ENCODE results near the gene RND2. TPM values are rescaled to one million over a fixed set of nuclear protein-coding genes. Genes with fewer than 3 reads are reported as not detected.

The RND2 gene
- polyA plus RNA-seq, 3 donors = not detected

GRCh38 chr17:43070257-43070656 is 45.2 kb downstream of the RND2 start:
- TF ChIP-seq CTCF (IDR thresholded peaks at IDR 0.05) = no peak
- Mint-ChIP-seq H3K4me3 (no peak overlapping the region), H3K4me1 (no peaks in the 10 kb centered on the region), H3K27ac (no peak overlapping the region), H3K36me3 (peaks cover 30 to 59% of the 10 kb centered on the region in 2 donors), H3K9me3 (no peaks in the 10 kb centered on the region), H3K27me3 (ENCODE audit: low read depth in 3 of 3) (peaks cover 0 to 5% (median 0%) of the 10 kb centered on the region in 3 donors)
- H3K36me3 ChIP-seq (replicated peaks in 1 of 2; ENCODE audit: control insufficient read depth in 1 of 2, insufficient read depth in 2 of 2, low read length in 2 of 2) = peaks cover 23 to 73% of the 10 kb centered on the region in 2 donors
- H3K79me2 ChIP-seq (ENCODE audit: insufficient read depth, low read length) = no peaks in the 10 kb centered on the region
- H3K4me3 ChIP-seq (replicated peaks in 1 of 3; ENCODE audit: low read depth in 2 of 3, low read length in 3 of 3) = no peak overlapping the region
- H3K9me3 ChIP-seq (replicated peaks in 1 of 2; ENCODE audit: control insufficient read depth in 1 of 2, insufficient read depth in 1 of 2, low read length in 2 of 2) = no peaks in the 10 kb centered on the region
- no peak overlapping the region for H3K27ac ChIP-seq (ENCODE audit: low read depth in 1 of 2, low read length in 2 of 2)
- H2AFZ ChIP-seq (ENCODE audit: insufficient read depth, low read depth, low read length, poor library complexity, severe bottlenecking) = no peak overlapping the region
- no peak overlapping the region for H3K4me2 ChIP-seq (replicated peaks; ENCODE audit: extremely low read depth, low read length, poor library complexity, severe bottlenecking)
- no peak for DNase-seq
- H3K27me3 ChIP-seq (ENCODE audit: control insufficient read depth in 2 of 2, insufficient read depth in 2 of 2, low read length in 2 of 2) = no peaks in the 10 kb centered on the region
- H4K20me1 ChIP-seq (ENCODE audit: insufficient read depth, low read length) = no peaks in the 10 kb centered on the region
- WGBS (ENCODE audit: insufficient coverage) = no CpG with 5 or more reads among the region's 1 CpG
- H3K9ac ChIP-seq (ENCODE audit: insufficient read depth, low read length, poor library complexity, severe bottlenecking) = no peak overlapping the region
- intact Hi-C loops (cut with micrococcal nuclease) = no loop called here
- no peaks in the 10 kb centered on the region for H3K4me1 ChIP-seq (ENCODE audit: control insufficient read depth in 1 of 2, insufficient read depth in 2 of 2, low read length in 2 of 2)

GRCh38 chr17:43070872-43071271 is 45.8 kb downstream of the RND2 start:
- no peak overlapping the region for H3K27ac Mint-ChIP-seq
- no peaks in the 10 kb centered on the region for H3K9me3 ChIP-seq (replicated peaks in 1 of 2; ENCODE audit: control insufficient read depth in 1 of 2, insufficient read depth in 1 of 2, low read length in 2 of 2)
- peaks cover 0 to 5% (median 0%) of the 10 kb centered on the region in 3 donors for H3K27me3 Mint-ChIP-seq (ENCODE audit: low read depth in 3 of 3)
- no peak overlapping the region for H3K4me3 ChIP-seq (replicated peaks in 1 of 3; ENCODE audit: low read depth in 2 of 3, low read length in 3 of 3)
- no peaks in the 10 kb centered on the region for H3K9me3 Mint-ChIP-seq
- H3K79me2 ChIP-seq (ENCODE audit: insufficient read depth, low read length) = no peaks in the 10 kb centered on the region
- no peaks in the 10 kb centered on the region for H3K27me3 ChIP-seq (ENCODE audit: control insufficient read depth in 2 of 2, insufficient read depth in 2 of 2, low read length in 2 of 2)
- no peak overlapping the region for H3K27ac ChIP-seq (ENCODE audit: low read depth in 1 of 2, low read length in 2 of 2)
- no peaks in the 10 kb centered on the region for H3K4me1 Mint-ChIP-seq
- H3K4me3 Mint-ChIP-seq = no peak overlapping the region
- no peaks in the 10 kb centered on the region for H3K4me1 ChIP-seq (ENCODE audit: control insufficient read depth in 1 of 2, insufficient read depth in 2 of 2, low read length in 2 of 2)
- H3K36me3 Mint-ChIP-seq = peaks cover 26 to 61% of the 10 kb centered on the region in 2 donors
- intact Hi-C loops (cut with micrococcal nuclease) = no loop called here
- DNase-seq = no peak
- H3K4me2 ChIP-seq (replicated peaks; ENCODE audit: extremely low read depth, low read length, poor library complexity, severe bottlenecking) = no peak overlapping the region
- TF ChIP-seq CTCF (IDR thresholded peaks at IDR 0.05) = no peak
- H3K9ac ChIP-seq (ENCODE audit: insufficient read depth, low read length, poor library complexity, severe bottlenecking) = no peak overlapping the region
- H4K20me1 ChIP-seq (ENCODE audit: insufficient read depth, low read length) = no peaks in the 10 kb centered on the region
- 89% methylated on average over 1 of the region's 1 CpG for WGBS (ENCODE audit: insufficient coverage)
- peaks cover 22 to 73% of the 10 kb centered on the region in 2 donors for H3K36me3 ChIP-seq (replicated peaks in 1 of 2; ENCODE audit: control insufficient read depth in 1 of 2, insufficient read depth in 2 of 2, low read length in 2 of 2)
- no peak overlapping the region for H2AFZ ChIP-seq (ENCODE audit: insufficient read depth, low read depth, low read length, poor library complexity, severe bottlenecking)

Measured in CD14-positive monocyte (primary cell).